HCT116 (cell line): ENCODE measurements around the gene SMC4. TPM values are rescaled to one million over a fixed set of nuclear protein-coding genes. Genes with fewer than 3 reads are reported as not detected.

Experiments used
- ATAC-seq: fragments of 200-7000 bp; cut with Tn5 transposase; 2 replicates; pipeline ENCODE4 v1.9.1; 2020; ENCODE audit warnings: mild to moderate bottlenecking, moderate library complexity
- BruUV-seq: library from RNA; stranded (reverse); fragments of 400-500 nt; replicated peaks from 2 replicates; lab custom pipeline; 2021; lab: Mats Ljungman, UMichigan
- CTCF ChIA-PET: fragments of 300-600 bp; sonication (Branson Sonifier 250); formaldehyde crosslinking; loops from one replicate; lab custom pipeline; 2021; ENCODE audit warnings: antibody characterized with exemption; lab: Charles Lee
- POLR2A ChIA-PET: fragments of 300-600, 350-600 bp; sonication (Branson Sonifier 250); formaldehyde crosslinking; loops from one replicate; lab custom pipeline; 2021; ENCODE audit warnings: antibody characterized with exemption; lab: Charles Lee
- RAD21 ChIA-PET, 2 experiments: fragments of 300-600 bp; sonication (Branson Sonifier 250); formaldehyde crosslinking; loops; one replicate each; lab custom pipeline; 2023; ENCODE audit warnings: low total read pairs in 2 of 2; ENCODE audit not compliant: uncharacterized antibody in 2 of 2, unreplicated experiment in 2 of 2, low non-redundant PET in 1 of 2; lab: Charles Lee
- DNase-seq: peaks from one replicate; pipeline ENCODE4 v3.0.0-alpha.2; 2010; ENCODE audit warnings: low read depth, low spot score
- H2AFZ ChIP-seq: fragments of 200-600 bp; shearing (Covaris generic), sonication (generic); 2 replicates; pipeline ENCODE4 v1.6.1; 2017; ENCODE audit warnings: low read depth, mixed run types, mixed read lengths, antibody characterized with exemption, low read length; ENCODE audit not compliant: poor library complexity, severe bottlenecking
- H3K27ac ChIP-seq: 2 replicates; pipeline ENCODE4 v1.5.1; 2012; ENCODE audit warnings: low read depth, low read length
- H3K27me3 ChIP-seq: fragments of 200-600 bp; sonication (generic); 2 replicates; pipeline ENCODE4 v1.6.1; 2016; ENCODE audit warnings: mixed run types, low read length, mixed read lengths; ENCODE audit not compliant: insufficient read depth
- H3K36me3 ChIP-seq, 2 experiments: fragments of 200-500 bp in 1 of 2; fragments of 200-600 bp in 1 of 2; sonication (Bioruptor generic) in 1 of 2; sonication (generic) in 1 of 2; 2 replicates each; pipeline versions ENCODE4 v1.5.1 to v1.6.1; 2014 to 2016; ENCODE audit warnings: low read length in 2 of 2, inconsistent platforms in 1 of 2, mixed read lengths in 1 of 2, mixed run types in 1 of 2; ENCODE audit not compliant: insufficient read depth in 2 of 2, control insufficient read depth in 1 of 2
- H3K4me1 ChIP-seq, 2 experiments: fragments of 200-600 bp in 1 of 2; sonication (generic) in 1 of 2; 2 replicates each; pipeline versions ENCODE4 v1.5.1 to v1.6.1; 2012 to 2017; ENCODE audit warnings: low read length in 2 of 2, inconsistent platforms in 1 of 2, mild to moderate bottlenecking in 1 of 2, mixed read lengths in 1 of 2, mixed run types in 1 of 2, moderate library complexity in 1 of 2; ENCODE audit not compliant: insufficient read depth in 2 of 2, control insufficient read depth in 1 of 2
- H3K4me2 ChIP-seq: fragments of 200-600 bp; sonication (generic); 2 replicates; pipeline ENCODE4 v1.6.1; 2017; ENCODE audit warnings: mixed run types, low read length, mixed read lengths
- H3K4me3 ChIP-seq, 2 experiments: fragments of 200-600 bp in 1 of 2; sonication (generic) in 1 of 2; replicated peaks in 1 of 2; 2 replicates each; pipeline ENCODE4 v1.5.1; 2011 to 2016; ENCODE audit warnings: low read length in 2 of 2, control low read depth in 1 of 2, low read depth in 1 of 2, mild to moderate bottlenecking in 1 of 2, mixed read lengths in 1 of 2, mixed run types in 1 of 2
- H3K79me2 ChIP-seq: fragments of 200-600 bp; sonication (generic); 2 replicates; pipeline ENCODE4 v1.6.1; 2017; ENCODE audit warnings: mild to moderate bottlenecking, mixed run types, low read length, moderate library complexity, mixed read lengths; ENCODE audit not compliant: insufficient read depth
- H3K9ac ChIP-seq: fragments of 200-600 bp; sonication (generic); 2 replicates; pipeline ENCODE4 v1.6.1; 2016; ENCODE audit warnings: low read length, mixed read lengths
- H3K9me2 ChIP-seq: fragments of 200-600 bp; sonication (generic), shearing (Covaris generic); 2 replicates; pipeline ENCODE4 v1.6.1; 2017; ENCODE audit warnings: mixed run types, mild to moderate bottlenecking, moderate library complexity; ENCODE audit not compliant: insufficient read depth
- H3K9me3 ChIP-seq, 2 experiments: fragments of 200-500 bp in 1 of 2; fragments of 200-600 bp in 1 of 2; sonication (Bioruptor generic) in 1 of 2; sonication (generic) in 1 of 2; 2 replicates each; pipeline ENCODE4 v1.6.1; 2014 to 2017; ENCODE audit warnings: low read length in 2 of 2, mixed read lengths in 2 of 2, inconsistent platforms in 1 of 2, low read depth in 1 of 2, mild to moderate bottlenecking in 1 of 2, mixed run types in 1 of 2, moderate library complexity in 1 of 2; ENCODE audit not compliant: control insufficient read depth in 1 of 2, insufficient read depth in 1 of 2
- H4K20me1 ChIP-seq: fragments of 200-600 bp; sonication (generic), shearing (Covaris generic); 2 replicates; pipeline ENCODE4 v1.6.1; 2017; ENCODE audit warnings: mixed run types, mild to moderate bottlenecking, moderate library complexity; ENCODE audit not compliant: insufficient read depth
- ATF3 ChIP-seq: IDR thresholded peaks from 2 replicates; pipeline ENCODE4 v1.6.1; 2012
- CBX3 ChIP-seq: IDR thresholded peaks from 2 replicates; pipeline ENCODE4 v1.6.1; 2012; ENCODE audit warnings: low read depth
- EGR1 ChIP-seq: IDR thresholded peaks from 2 replicates; pipeline ENCODE4 v1.6.1; 2012; ENCODE audit warnings: low read depth
- ELF1 ChIP-seq: IDR thresholded peaks from 2 replicates; pipeline ENCODE4 v1.6.1; 2012; ENCODE audit warnings: low read depth, borderline replicate concordance
- EZH2 ChIP-seq: fragments of 200-600 bp; sonication (generic); IDR thresholded peaks from 2 replicates; pipeline ENCODE4 v1.6.1; 2017; ENCODE audit warnings: antibody characterized with exemption, mixed run types
- EZH2phosphoT487 ChIP-seq: fragments of 200-600 bp; IDR thresholded peaks from 2 replicates; pipeline ENCODE4 v1.6.1; 2018; ENCODE audit warnings: antibody characterized with exemption, borderline replicate concordance
- FOSL1 ChIP-seq: IDR thresholded peaks from 2 replicates; pipeline ENCODE4 v1.6.1; 2012; ENCODE audit warnings: low read depth
- JUND ChIP-seq: IDR thresholded peaks from 2 replicates; pipeline ENCODE4 v1.6.1; 2012
- POLR2A ChIP-seq: IDR thresholded peaks from 2 replicates; pipeline ENCODE4 v1.7.0; 2011; ENCODE audit warnings: borderline replicate concordance; ENCODE audit not compliant: insufficient read depth, insufficient read length; ENCODE audit errors: extremely low read depth
- POLR2AphosphoS5 ChIP-seq: IDR thresholded peaks from 2 replicates; pipeline ENCODE4 v1.6.1; 2011; ENCODE audit warnings: mild to moderate bottlenecking, low read depth, low read length, moderate library complexity
- RAD21 ChIP-seq: IDR thresholded peaks from 2 replicates; pipeline ENCODE4 v1.6.1; 2012; ENCODE audit warnings: low read depth, mild to moderate bottlenecking
- SIN3A ChIP-seq: IDR thresholded peaks from 2 replicates; pipeline ENCODE4 v1.6.1; 2012; ENCODE audit warnings: low read depth
- SRF ChIP-seq: IDR thresholded peaks from 2 replicates; pipeline ENCODE4 v1.6.1; 2012; ENCODE audit warnings: low read depth
- ZFX ChIP-seq: fragments of 450-650 bp; IDR thresholded peaks from 2 replicates; pipeline ENCODE4 v1.6.1; 2017
- ZNF274 ChIP-seq: fragments of 200-500 bp; sonication (Bioruptor generic); IDR thresholded peaks from 2 replicates; pipeline ENCODE4 v1.6.1; 2014; ENCODE audit warnings: mild to moderate bottlenecking, low read depth, low read length, inconsistent platforms
- intact Hi-C: fragments of 100-400 bp; cut with micrococcal nuclease; formaldehyde crosslinking; loops from 2 replicates; pipeline ENCODE4 v1.10.0; 2022
- total RNA-seq: library from RNA; stranded (reverse); gene quantifications from one replicate; pipeline ENCODE4 v1.2.1, GENCODE V29; 2021; ENCODE audit not compliant: unreplicated experiment
- TF ChIP-seq, protein P1 (sequence below): IDR thresholded peaks from 2 replicates; pipeline ENCODE4 v1.6.1; 2012
- TF ChIP-seq, protein P2 (sequence below): IDR thresholded peaks from 2 replicates; pipeline ENCODE4 v1.6.1; 2012; ENCODE audit warnings: low read depth

The SMC4 gene
- total RNA-seq, 1 experiment from 2014 or later: 123 TPM

DNA sequence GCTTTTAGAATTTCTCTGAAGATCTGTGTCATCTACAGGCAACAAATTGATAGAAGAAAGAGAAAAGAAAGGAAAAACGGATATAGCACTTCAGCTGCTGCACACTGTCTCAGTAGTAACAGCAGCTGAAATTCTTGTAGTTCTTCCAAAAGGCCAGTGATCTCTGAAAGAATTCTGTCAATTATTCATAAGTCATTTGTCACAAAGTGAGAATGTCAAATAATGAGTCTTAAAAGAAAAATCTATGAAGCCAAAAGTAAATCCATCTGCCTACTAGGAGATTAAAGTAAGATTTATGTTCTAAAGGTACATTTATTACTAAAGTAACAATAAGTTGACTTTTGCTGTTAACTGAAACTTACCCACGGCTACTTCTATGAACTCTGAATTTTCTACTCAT lies 25.0 kb upstream of the SMC4 start:
- BruUV-seq: no TSS peak
- H3K79me2 ChIP-seq: no peaks in the 10 kb centered on the region
- H3K9me2 ChIP-seq: 0 out of 2 replicates have a peak, but pooled peaks cover 4% of the 10 kb centered on the region
- H4K20me1 ChIP-seq: no peaks in the 10 kb centered on the region
- ChIA-PET POLR2A (no interaction called here), CTCF (no interaction called here), RAD21 (no interaction called here)
- intact Hi-C loops: no loop called here
- H3K4me3 ChIP-seq: no peak overlapping the region
- no peaks in the 10 kb centered on the region for H3K27me3 ChIP-seq
- no peak overlapping the region for H3K27ac ChIP-seq
- TF ChIP-seq FOSL1: no peak
- TF ChIP-seq ATF3: no peak
- no peak for TF ChIP-seq ZNF274
- no peak for TF ChIP-seq SIN3A
- no peak for TF ChIP-seq RAD21
- TF ChIP-seq POLR2AphosphoS5: no peak
- TF ChIP-seq EZH2phosphoT487: no peak
- no peak for TF ChIP-seq SRF
- no peak for TF ChIP-seq POLR2A
- no peak for TF ChIP-seq EZH2
- TF ChIP-seq ELF1: no peak
- no peak for TF ChIP-seq ZFX
- TF ChIP-seq, protein P1, sequence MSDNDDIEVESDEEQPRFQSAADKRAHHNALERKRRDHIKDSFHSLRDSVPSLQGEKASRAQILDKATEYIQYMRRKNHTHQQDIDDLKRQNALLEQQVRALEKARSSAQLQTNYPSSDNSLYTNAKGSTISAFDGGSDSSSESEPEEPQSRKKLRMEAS: no peak
- TF ChIP-seq, protein P2, sequence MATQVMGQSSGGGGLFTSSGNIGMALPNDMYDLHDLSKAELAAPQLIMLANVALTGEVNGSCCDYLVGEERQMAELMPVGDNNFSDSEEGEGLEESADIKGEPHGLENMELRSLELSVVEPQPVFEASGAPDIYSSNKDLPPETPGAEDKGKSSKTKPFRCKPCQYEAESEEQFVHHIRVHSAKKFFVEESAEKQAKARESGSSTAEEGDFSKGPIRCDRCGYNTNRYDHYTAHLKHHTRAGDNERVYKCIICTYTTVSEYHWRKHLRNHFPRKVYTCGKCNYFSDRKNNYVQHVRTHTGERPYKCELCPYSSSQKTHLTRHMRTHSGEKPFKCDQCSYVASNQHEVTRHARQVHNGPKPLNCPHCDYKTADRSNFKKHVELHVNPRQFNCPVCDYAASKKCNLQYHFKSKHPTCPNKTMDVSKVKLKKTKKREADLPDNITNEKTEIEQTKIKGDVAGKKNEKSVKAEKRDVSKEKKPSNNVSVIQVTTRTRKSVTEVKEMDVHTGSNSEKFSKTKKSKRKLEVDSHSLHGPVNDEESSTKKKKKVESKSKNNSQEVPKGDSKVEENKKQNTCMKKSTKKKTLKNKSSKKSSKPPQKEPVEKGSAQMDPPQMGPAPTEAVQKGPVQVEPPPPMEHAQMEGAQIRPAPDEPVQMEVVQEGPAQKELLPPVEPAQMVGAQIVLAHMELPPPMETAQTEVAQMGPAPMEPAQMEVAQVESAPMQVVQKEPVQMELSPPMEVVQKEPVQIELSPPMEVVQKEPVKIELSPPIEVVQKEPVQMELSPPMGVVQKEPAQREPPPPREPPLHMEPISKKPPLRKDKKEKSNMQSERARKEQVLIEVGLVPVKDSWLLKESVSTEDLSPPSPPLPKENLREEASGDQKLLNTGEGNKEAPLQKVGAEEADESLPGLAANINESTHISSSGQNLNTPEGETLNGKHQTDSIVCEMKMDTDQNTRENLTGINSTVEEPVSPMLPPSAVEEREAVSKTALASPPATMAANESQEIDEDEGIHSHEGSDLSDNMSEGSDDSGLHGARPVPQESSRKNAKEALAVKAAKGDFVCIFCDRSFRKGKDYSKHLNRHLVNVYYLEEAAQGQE: no peak
- no peak for TF ChIP-seq EGR1
- TF ChIP-seq JUND: no peak
- no peak for TF ChIP-seq CBX3
- no peak overlapping the region for H3K4me2 ChIP-seq
- no peaks in the 10 kb centered on the region for H3K9me3 ChIP-seq
- DNase-seq: no peak
- ATAC-seq: no peak
- peaks cover 0 to 2% of the 10 kb centered on the region in 2 experiments; a peak in 1 of 4 replicates for H3K36me3 ChIP-seq
- no peak overlapping the region for H3K9ac ChIP-seq
- peaks cover 0 to 3% of the 10 kb centered on the region in 2 experiments; a peak in 1 of 4 replicates for H3K4me1 ChIP-seq
- no peak overlapping the region for H2AFZ ChIP-seq
